Loucy (cell line): ENCODE data around the gene EIF3A.

Experiments used
- CTCF ChIP-seq: fragments of 200-600 bp; sonication (generic); conservative IDR thresholded peaks from 2 replicates; pipeline ENCODE4 v1.5.1; 2014; ENCODE audit warnings: mild to moderate bottlenecking, antibody characterized with exemption, low read length
- EZH2phosphoT487 ChIP-seq: fragments of 200-600 bp; IDR thresholded peaks from 2 replicates; pipeline ENCODE4 v1.6.1; 2018; ENCODE audit warnings: antibody characterized with exemption, mild to moderate bottlenecking, moderate library complexity, borderline replicate concordance

GRCh38 chr10:119007211-119007574 lies 73.4 kb downstream of the EIF3A start:
- TF ChIP-seq CTCF (no peak), EZH2phosphoT487 (no peak)
